Panc1 (cell line): ENCODE data around the gene METTL23. TPM values are rescaled to one million over a fixed set of nuclear protein-coding genes. Genes with fewer than 3 reads are reported as not detected.
A peak's percentile ranks its signal among the peaks of the same experiment; 100 is the strongest.

Experiments used
- ATAC-seq: fragments of 200-7000 bp; cut with Tn5 transposase; 2 replicates; pipeline ENCODE4 v1.9.1; 2020; ENCODE audit warnings: mild to moderate bottlenecking, moderate library complexity
- BruUV-seq: library from RNA; stranded (reverse); fragments of 400-500 nt; replicated peaks from 2 replicates; lab custom pipeline; 2021; lab: Mats Ljungman, UMichigan
- CTCF ChIA-PET: fragments of 300-600 bp; sonication (Branson Sonifier 250); formaldehyde crosslinking; loops from one replicate; lab custom pipeline; 2022; ENCODE audit warnings: antibody characterized with exemption; lab: Charles Lee
- POLR2A ChIA-PET: fragments of 300-600 bp; sonication (Branson Sonifier 250); formaldehyde crosslinking; loops from one replicate; lab custom pipeline; 2022; ENCODE audit warnings: antibody characterized with exemption; lab: Charles Lee
- DNase-seq: peaks from one replicate; pipeline ENCODE4 v3.0.0-alpha.2; 2010; ENCODE audit warnings: low read depth, low spot score
- H3K27ac ChIP-seq: 2 replicates; pipeline ENCODE4 v1.5.1; 2011; ENCODE audit warnings: mild to moderate bottlenecking, low read length, inconsistent platforms
- H3K27me3 ChIP-seq: fragments of 200-500 bp; sonication (Bioruptor generic); 2 replicates; pipeline ENCODE4 v1.6.0; 2014; ENCODE audit warnings: low read length, inconsistent platforms; ENCODE audit not compliant: control insufficient read depth, insufficient read depth
- H3K36me3 ChIP-seq: fragments of 200-500 bp; sonication (Bioruptor generic); 2 replicates; pipeline ENCODE4 v1.5.1; 2014; ENCODE audit warnings: inconsistent platforms, mild to moderate bottlenecking, low read length, moderate library complexity; ENCODE audit not compliant: control insufficient read depth, insufficient read depth
- H3K4me1 ChIP-seq: 2 replicates; pipeline ENCODE4 v1.5.1; 2011; ENCODE audit warnings: inconsistent platforms, mild to moderate bottlenecking, low read length, moderate library complexity; ENCODE audit not compliant: control insufficient read depth, insufficient read depth
- H3K4me3 ChIP-seq, 2 experiments: 2 replicates each; pipeline ENCODE4 v1.5.1; 2011 to 2012; ENCODE audit warnings: low read depth in 2 of 2, low read length in 2 of 2, mild to moderate bottlenecking in 2 of 2, inconsistent platforms in 1 of 2, moderate library complexity in 1 of 2
- H3K9me3 ChIP-seq: fragments of 200-500 bp; sonication (Bioruptor generic); 2 replicates; pipeline ENCODE4 v1.5.1; 2014; ENCODE audit warnings: low read depth, mild to moderate bottlenecking, inconsistent platforms, low read length, moderate library complexity; ENCODE audit not compliant: control insufficient read depth, insufficient read depth
- POLR2AphosphoS5 ChIP-seq: IDR thresholded peaks from 2 replicates; pipeline ENCODE4 v1.6.1; 2012; ENCODE audit warnings: mild to moderate bottlenecking, low read depth, low read length, moderate library complexity
- SIN3A ChIP-seq: IDR thresholded peaks from 2 replicates; pipeline ENCODE4 v1.6.1; 2012; ENCODE audit warnings: low read depth, mild to moderate bottlenecking, low read length, moderate library complexity, borderline replicate concordance; ENCODE audit not compliant: insufficient read depth
- TCF7L2 ChIP-seq: IDR thresholded peaks from 2 replicates; pipeline ENCODE4 v1.6.1; 2011; ENCODE audit warnings: mild to moderate bottlenecking, low read depth, low read length, inconsistent platforms
- in situ Hi-C: cut with HindIII; loops from 2 replicates; pipeline ENCODE4 v1.10.0; 2016; ENCODE audit warnings: low sequenced_read_pairs, low pct_unique_long_range_greater_than_20kb
- intact Hi-C: fragments of 100-400 bp; cut with micrococcal nuclease; formaldehyde crosslinking; loops from one replicate; pipeline ENCODE4 v1.10.0; 2022; ENCODE audit not compliant: unreplicated experiment
- total RNA-seq: library from RNA; stranded (reverse); gene quantifications from one replicate; pipeline ENCODE4 v1.2.1, GENCODE V29; 2021; ENCODE audit not compliant: unreplicated experiment
- TF ChIP-seq, protein P1 (sequence below), 2 experiments: IDR thresholded peaks; 2 replicates each; pipeline ENCODE4 v1.6.1; 2011 to 2012; ENCODE audit warnings: low read depth in 2 of 2, control low read depth in 1 of 2, low read length in 1 of 2, mild to moderate bottlenecking in 1 of 2, moderate library complexity in 1 of 2; ENCODE audit not compliant: insufficient read depth in 1 of 2
- TF ChIP-seq, protein P2 (sequence below): fragments of 450-650 bp; IDR thresholded peaks from 2 replicates; pipeline ENCODE4 v1.5.1; 2017; ENCODE audit warnings: mild to moderate bottlenecking

METTL23 gene
- total RNA-seq, 1 experiment from 2014 or later: 42.8 TPM

GRCh38 chr17:76725580-76726230, 934 bp upstream of the METTL23 start:
- peaks cover 23% of the 10 kb centered on the region for H3K36me3 ChIP-seq
- in situ Hi-C loops (no loop called here), intact Hi-C loops (no loop called here)
- ATAC-seq (peak; percentile 45), DNase-seq (no peak)
- BruUV-seq: TSS peak; percentile 92
- POLR2A ChIA-PET: interaction anchor here (0.6 kb wide), 2 partner anchors 15 to 28 kb away, joined by 6 to 7 read pairs; partner anchors contain the start of gene MXRA7
- TF ChIP-seq, protein P1, sequence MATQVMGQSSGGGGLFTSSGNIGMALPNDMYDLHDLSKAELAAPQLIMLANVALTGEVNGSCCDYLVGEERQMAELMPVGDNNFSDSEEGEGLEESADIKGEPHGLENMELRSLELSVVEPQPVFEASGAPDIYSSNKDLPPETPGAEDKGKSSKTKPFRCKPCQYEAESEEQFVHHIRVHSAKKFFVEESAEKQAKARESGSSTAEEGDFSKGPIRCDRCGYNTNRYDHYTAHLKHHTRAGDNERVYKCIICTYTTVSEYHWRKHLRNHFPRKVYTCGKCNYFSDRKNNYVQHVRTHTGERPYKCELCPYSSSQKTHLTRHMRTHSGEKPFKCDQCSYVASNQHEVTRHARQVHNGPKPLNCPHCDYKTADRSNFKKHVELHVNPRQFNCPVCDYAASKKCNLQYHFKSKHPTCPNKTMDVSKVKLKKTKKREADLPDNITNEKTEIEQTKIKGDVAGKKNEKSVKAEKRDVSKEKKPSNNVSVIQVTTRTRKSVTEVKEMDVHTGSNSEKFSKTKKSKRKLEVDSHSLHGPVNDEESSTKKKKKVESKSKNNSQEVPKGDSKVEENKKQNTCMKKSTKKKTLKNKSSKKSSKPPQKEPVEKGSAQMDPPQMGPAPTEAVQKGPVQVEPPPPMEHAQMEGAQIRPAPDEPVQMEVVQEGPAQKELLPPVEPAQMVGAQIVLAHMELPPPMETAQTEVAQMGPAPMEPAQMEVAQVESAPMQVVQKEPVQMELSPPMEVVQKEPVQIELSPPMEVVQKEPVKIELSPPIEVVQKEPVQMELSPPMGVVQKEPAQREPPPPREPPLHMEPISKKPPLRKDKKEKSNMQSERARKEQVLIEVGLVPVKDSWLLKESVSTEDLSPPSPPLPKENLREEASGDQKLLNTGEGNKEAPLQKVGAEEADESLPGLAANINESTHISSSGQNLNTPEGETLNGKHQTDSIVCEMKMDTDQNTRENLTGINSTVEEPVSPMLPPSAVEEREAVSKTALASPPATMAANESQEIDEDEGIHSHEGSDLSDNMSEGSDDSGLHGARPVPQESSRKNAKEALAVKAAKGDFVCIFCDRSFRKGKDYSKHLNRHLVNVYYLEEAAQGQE (IDR thresholded peaks at IDR 0.05; ENCODE audit: insufficient read depth in 1 of 2, low read depth in 2 of 2, low read length in 1 of 2): no peak
- TF ChIP-seq POLR2AphosphoS5: no peak
- no peak for TF ChIP-seq TCF7L2
- TF ChIP-seq, protein P2, sequence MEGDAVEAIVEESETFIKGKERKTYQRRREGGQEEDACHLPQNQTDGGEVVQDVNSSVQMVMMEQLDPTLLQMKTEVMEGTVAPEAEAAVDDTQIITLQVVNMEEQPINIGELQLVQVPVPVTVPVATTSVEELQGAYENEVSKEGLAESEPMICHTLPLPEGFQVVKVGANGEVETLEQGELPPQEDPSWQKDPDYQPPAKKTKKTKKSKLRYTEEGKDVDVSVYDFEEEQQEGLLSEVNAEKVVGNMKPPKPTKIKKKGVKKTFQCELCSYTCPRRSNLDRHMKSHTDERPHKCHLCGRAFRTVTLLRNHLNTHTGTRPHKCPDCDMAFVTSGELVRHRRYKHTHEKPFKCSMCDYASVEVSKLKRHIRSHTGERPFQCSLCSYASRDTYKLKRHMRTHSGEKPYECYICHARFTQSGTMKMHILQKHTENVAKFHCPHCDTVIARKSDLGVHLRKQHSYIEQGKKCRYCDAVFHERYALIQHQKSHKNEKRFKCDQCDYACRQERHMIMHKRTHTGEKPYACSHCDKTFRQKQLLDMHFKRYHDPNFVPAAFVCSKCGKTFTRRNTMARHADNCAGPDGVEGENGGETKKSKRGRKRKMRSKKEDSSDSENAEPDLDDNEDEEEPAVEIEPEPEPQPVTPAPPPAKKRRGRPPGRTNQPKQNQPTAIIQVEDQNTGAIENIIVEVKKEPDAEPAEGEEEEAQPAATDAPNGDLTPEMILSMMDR: no peak
- 0 out of 2 replicates have a peak, but pooled peaks have one; percentile 49 for TF ChIP-seq SIN3A
- CTCF ChIA-PET: interaction anchor here (0.8 kb wide), 1 partner anchor 635 kb away, joined by 4 read pairs; no protein-coding TSS in a partner anchor
- H3K9me3 ChIP-seq: no peaks in the 10 kb centered on the region
- H3K27ac ChIP-seq: peak overlapping the region; percentile 91
- peak overlapping the region; percentile 79 to 92 for H3K4me3 ChIP-seq
- no peaks in the 10 kb centered on the region for H3K27me3 ChIP-seq
- H3K4me1 ChIP-seq: peaks cover 4% of the 10 kb centered on the region; the same call in 1 of the 2 replicates

GRCh38 chr17:76726231-76726775, 336 bp upstream of the METTL23 start, which contains the start of gene JMJD6:
JMJD6 (minus strand) TSS chr17:76726606; CDS start chr17:76726475, 131 bp downstream.
- BruUV-seq: no TSS peak
- intact Hi-C loops (no loop called here), in situ Hi-C loops (no loop called here)
- DNase-seq (peak; percentile 69), ATAC-seq (peak; percentile 95)
- no peaks in the 10 kb centered on the region for H3K27me3 ChIP-seq
- no peaks in the 10 kb centered on the region for H3K9me3 ChIP-seq
- H3K27ac ChIP-seq: peak within 1 kb of the TSS; percentile 91
- H3K4me3 ChIP-seq: peak within 1 kb of the TSS; percentile 79 to 92
- ChIA-PET POLR2A (no interaction called here), CTCF (interaction anchor here (0.8 kb wide), 1 partner anchor 635 kb away, joined by 4 read pairs; no protein-coding TSS in a partner anchor)
- peaks cover 17% of the 10 kb centered on the region for H3K36me3 ChIP-seq
- peaks cover 4% of the 10 kb centered on the region; the same call in 1 of the 2 replicates for H3K4me1 ChIP-seq
- TF ChIP-seq, protein P1 (IDR thresholded peaks at IDR 0.05; ENCODE audit: insufficient read depth in 1 of 2, low read depth in 2 of 2, low read length in 1 of 2): no peak
- peak; percentile 82 for TF ChIP-seq POLR2AphosphoS5
- peak; percentile 62 for TF ChIP-seq SIN3A
- TF ChIP-seq, protein P2: no peak
- TF ChIP-seq TCF7L2: peak; percentile 89
